Naive B cell (primary cell): ENCODE data around the gene NFATC1. TPM values are rescaled to one million over a fixed set of nuclear protein-coding genes. Genes with fewer than 3 reads are reported as not detected.

Experiments used
- ATAC-seq, 2 donors: fragments of 150-1000 bp; cut with Tn5 transposase; 2 replicates each; pipeline ENCODE4 v1.10.0; 2021; ENCODE audit warnings: low read depth in 2 of 2, mild to moderate bottlenecking in 2 of 2, moderate library complexity in 2 of 2
- DNase-seq: peaks from one replicate; pipeline ENCODE4 v3.0.0; 2022
- H3K27ac Mint-ChIP-seq, 6 donors: one replicate each; pipeline ENCODE4 v1.8.0; 2020 to 2022; ENCODE audit warnings: mild to moderate bottlenecking in 6 of 6, mixed read lengths in 6 of 6, moderate library complexity in 5 of 6, inconsistent platforms in 2 of 6
- H3K27me3 Mint-ChIP-seq, 3 donors: one replicate each; pipeline ENCODE4 v1.8.0; 2021 to 2022; ENCODE audit warnings: mixed read lengths in 3 of 3, mild to moderate bottlenecking in 1 of 3
- H3K36me3 Mint-ChIP-seq, 2 donors: one replicate each; pipeline ENCODE4 v1.8.0; 2020 to 2022; ENCODE audit warnings: mixed read lengths in 2 of 2, inconsistent platforms in 1 of 2, mild to moderate bottlenecking in 1 of 2
- H3K4me1 Mint-ChIP-seq, 3 donors: one replicate each; pipeline ENCODE4 v1.8.0; 2020 to 2022; ENCODE audit warnings: mixed read lengths in 3 of 3, inconsistent platforms in 1 of 3, mild to moderate bottlenecking in 1 of 3, moderate library complexity in 1 of 3
- H3K4me3 Mint-ChIP-seq, 8 donors: one replicate each; pipeline ENCODE4 v1.8.0; 2020 to 2022; ENCODE audit warnings: mild to moderate bottlenecking in 8 of 8, mixed read lengths in 8 of 8, moderate library complexity in 8 of 8, inconsistent platforms in 2 of 8
- H3K9me3 Mint-ChIP-seq, 7 donors: one replicate each; pipeline ENCODE4 v1.8.0; 2020 to 2022; ENCODE audit warnings: mixed read lengths in 7 of 7, mild to moderate bottlenecking in 5 of 7, inconsistent platforms in 2 of 7, moderate library complexity in 1 of 7
- polyA plus RNA-seq, 6 donors: library from polyadenylated mRNA; unstranded; fragments of 300-500 nt; fragmentation: Illumina TruSeq; gene quantifications; one replicate each; pipeline ENCODE4 v1.2.3, GENCODE V29; 2021; ENCODE audit warnings: low read depth in 6 of 6

The NFATC1 gene
- polyA plus RNA-seq, 6 donors from 2014 or later, result 35.7 to 77.8 (median 51.1) TPM

GRCh38 chr18:79493211-79493800, 97.6 kb downstream of the NFATC1 start:
- ATAC-seq, result no peak
- Mint-ChIP-seq H3K27me3 (no peaks in the 10 kb centered on the region), H3K9me3 (peaks cover 4 to 19% (median 15%) of the 10 kb centered on the region in 7 donors), H3K4me3 (no peak overlapping the region), H3K36me3 (peaks cover 19 to 29% of the 10 kb centered on the region in 2 donors), H3K4me1 (peaks cover 32 to 37% (median 35%) of the 10 kb centered on the region in 3 donors), H3K27ac (no peak overlapping the region)
- DNase-seq, result no peak

- H3K27ac Mint-ChIP-seq, result no peak overlapping the region
- DNase-seq (no peak), ATAC-seq (no peak)
- H3K36me3 Mint-ChIP-seq, result peaks cover 24 to 34% of the 10 kb centered on the region in 2 donors
- peaks cover 6 to 24% (median 19%) of the 10 kb centered on the region in 7 donors for H3K9me3 Mint-ChIP-seq
- H3K4me1 Mint-ChIP-seq, result peaks cover 32 to 39% (median 37%) of the 10 kb centered on the region in 3 donors
- H3K4me3 Mint-ChIP-seq, result no peak overlapping the region
- H3K27me3 Mint-ChIP-seq, result no peaks in the 10 kb centered on the region
Measured at GRCh38 chr18:79493801-79494211, 98.1 kb downstream of the NFATC1 start.

GRCh38 chr18:79494936-79495335, 99.2 kb downstream of the NFATC1 start:
- no peak for ATAC-seq
- no peaks in the 10 kb centered on the region for H3K27me3 Mint-ChIP-seq
- peak overlapping the region in 4 of 6 donors; percentile 8 to 91 (median 82) for H3K27ac Mint-ChIP-seq
- H3K36me3 Mint-ChIP-seq, result peaks cover 34 to 45% of the 10 kb centered on the region in 2 donors
- DNase-seq, result no peak
- H3K4me3 Mint-ChIP-seq, result peak overlapping the region in 3 of 8 donors; percentile 34 to 61 (median 50)
- peaks cover 31 to 39% (median 38%) of the 10 kb centered on the region in 3 donors for H3K4me1 Mint-ChIP-seq
- H3K9me3 Mint-ChIP-seq, result peaks cover 13 to 34% (median 30%) of the 10 kb centered on the region in 7 donors

- Mint-ChIP-seq H3K9me3 (peaks cover 13 to 37% (median 30%) of the 10 kb centered on the region in 7 donors), H3K36me3 (peaks cover 41 to 50% of the 10 kb centered on the region in 2 donors), H3K4me1 (peaks cover 30 to 39% (median 38%) of the 10 kb centered on the region in 3 donors), H3K4me3 (peak overlapping the region in 6 of 8 donors; percentile 16 to 86 (median 60)), H3K27me3 (no peaks in the 10 kb centered on the region), H3K27ac (peak overlapping the region in 5 of 6 donors; percentile 82 to 97 (median 91))
- DNase-seq (no peak), ATAC-seq (peak; percentile 3 to 17)
Measured at GRCh38 chr18:79495591-79496071, 99.9 kb downstream of the NFATC1 start.

- Mint-ChIP-seq H3K9me3 (peaks cover 13 to 37% (median 30%) of the 10 kb centered on the region in 7 donors), H3K27ac (peak overlapping the region; percentile 82 to 97 (median 92)), H3K4me1 (peaks cover 30 to 36% (median 33%) of the 10 kb centered on the region in 3 donors), H3K27me3 (no peaks in the 10 kb centered on the region), H3K36me3 (peaks cover 41 to 42% of the 10 kb centered on the region in 2 donors), H3K4me3 (peak overlapping the region; percentile 48 to 86 (median 72))
- DNase-seq (peak; percentile 51), ATAC-seq (peak; percentile 78 to 79)
Measured at GRCh38 chr18:79496237-79496977, 100.7 kb downstream of the NFATC1 start.

GRCh38 chr18:79496978-79497637, 101.4 kb downstream of the NFATC1 start:
- peak overlapping the region; percentile 33 to 86 (median 71) for H3K4me3 Mint-ChIP-seq
- peak overlapping the region; percentile 82 to 94 (median 90) for H3K27ac Mint-ChIP-seq
- peaks cover 13 to 37% (median 30%) of the 10 kb centered on the region in 7 donors for H3K9me3 Mint-ChIP-seq
- ATAC-seq (peak; percentile 72 to 73), DNase-seq (peak; percentile 72)
- H3K4me1 Mint-ChIP-seq, result peaks cover 30 to 36% (median 33%) of the 10 kb centered on the region in 3 donors
- H3K36me3 Mint-ChIP-seq, result peaks cover 42% of the 10 kb centered on the region in 2 donors
- no peaks in the 10 kb centered on the region for H3K27me3 Mint-ChIP-seq

- H3K4me3 Mint-ChIP-seq, result peak overlapping the region; percentile 33 to 86 (median 70)
- ATAC-seq, result peak; percentile 52 to 61
- peaks cover 13 to 37% (median 30%) of the 10 kb centered on the region in 7 donors for H3K9me3 Mint-ChIP-seq
- DNase-seq, result no peak
- peak overlapping the region; percentile 89 to 94 (median 90) for H3K27ac Mint-ChIP-seq
- H3K4me1 Mint-ChIP-seq, result peaks cover 30 to 36% (median 33%) of the 10 kb centered on the region in 3 donors
- H3K36me3 Mint-ChIP-seq, result peaks cover 42 to 45% of the 10 kb centered on the region in 2 donors
- H3K27me3 Mint-ChIP-seq, result no peaks in the 10 kb centered on the region
Measured at GRCh38 chr18:79497638-79498081, 101.9 kb downstream of the NFATC1 start.

GRCh38 chr18:79498662-79499061, 102.9 kb downstream of the NFATC1 start:
- peak overlapping the region in 1 of 6 donors; percentile 89 for H3K27ac Mint-ChIP-seq
- H3K4me3 Mint-ChIP-seq, result no peak overlapping the region
- H3K4me1 Mint-ChIP-seq, result peaks cover 30 to 36% (median 34%) of the 10 kb centered on the region in 3 donors
- no peaks in the 10 kb centered on the region for H3K27me3 Mint-ChIP-seq
- DNase-seq, result no peak
- no peak for ATAC-seq
- H3K9me3 Mint-ChIP-seq, result peaks cover 13 to 37% (median 30%) of the 10 kb centered on the region in 7 donors
- H3K36me3 Mint-ChIP-seq, result peaks cover 42 to 45% of the 10 kb centered on the region in 2 donors

GRCh38 chr18:79501006-79501405, 105.3 kb downstream of the NFATC1 start:
- peaks cover 9 to 37% (median 30%) of the 10 kb centered on the region in 7 donors for H3K9me3 Mint-ChIP-seq
- H3K27me3 Mint-ChIP-seq, result no peaks in the 10 kb centered on the region
- ATAC-seq (no peak), DNase-seq (no peak)
- no peak overlapping the region for H3K4me3 Mint-ChIP-seq
- peak overlapping the region in 2 of 6 donors; percentile 33 to 47 for H3K27ac Mint-ChIP-seq
- peaks cover 35 to 43% of the 10 kb centered on the region in 2 donors for H3K36me3 Mint-ChIP-seq
- H3K4me1 Mint-ChIP-seq, result peaks cover 38 to 43% (median 39%) of the 10 kb centered on the region in 3 donors

GRCh38 chr18:79502782-79503181, 107.1 kb downstream of the NFATC1 start:
- peaks cover 26 to 32% of the 10 kb centered on the region in 2 donors for H3K36me3 Mint-ChIP-seq
- no peak overlapping the region for H3K27ac Mint-ChIP-seq
- H3K4me1 Mint-ChIP-seq, result peaks cover 37 to 39% (median 38%) of the 10 kb centered on the region in 3 donors
- no peak for DNase-seq
- no peak overlapping the region for H3K4me3 Mint-ChIP-seq
- H3K9me3 Mint-ChIP-seq, result peaks cover 9 to 27% (median 21%) of the 10 kb centered on the region in 7 donors
- ATAC-seq, result no peak
- H3K27me3 Mint-ChIP-seq, result no peaks in the 10 kb centered on the region

GRCh38 chr18:79503406-79503805, 107.7 kb downstream of the NFATC1 start:
- ATAC-seq (no peak), DNase-seq (no peak)
- H3K27me3 Mint-ChIP-seq, result no peaks in the 10 kb centered on the region
- H3K36me3 Mint-ChIP-seq, result peaks cover 20 to 25% of the 10 kb centered on the region in 2 donors
- peak overlapping the region in 2 of 8 donors; percentile 15 to 35 for H3K4me3 Mint-ChIP-seq
- peaks cover 39 to 42% (median 42%) of the 10 kb centered on the region in 3 donors for H3K4me1 Mint-ChIP-seq
- peak overlapping the region in 1 of 6 donors; percentile 3 for H3K27ac Mint-ChIP-seq
- peaks cover 6 to 20% (median 14%) of the 10 kb centered on the region in 7 donors for H3K9me3 Mint-ChIP-seq

GRCh38 chr18:79504034-79504433, 108.3 kb downstream of the NFATC1 start:
- Mint-ChIP-seq H3K27me3 (no peaks in the 10 kb centered on the region), H3K4me1 (peaks cover 42 to 49% (median 48%) of the 10 kb centered on the region in 3 donors)

More at GRCh38 chr18:79504034-79504433, 108.3 kb downstream of the NFATC1 start:
- ATAC-seq (no peak), DNase-seq (no peak)
- H3K9me3 Mint-ChIP-seq, result peaks cover 3 to 14% (median 9%) of the 10 kb centered on the region in 7 donors
- peak overlapping the region in 3 of 8 donors; percentile 37 to 50 (median 49) for H3K4me3 Mint-ChIP-seq
- H3K27ac Mint-ChIP-seq, result peak overlapping the region in 5 of 6 donors; percentile 3 to 84 (median 62)
- H3K36me3 Mint-ChIP-seq, result peaks cover 13 to 20% of the 10 kb centered on the region in 2 donors
